Lower leg skin (tissue), 3 donors: ENCODE measurements around the gene ZNF592.

ENCODE experiments used
- POLR2A ChIP-seq, 2 donors: fragments of 450-650 bp; IDR thresholded peaks; one replicate each; pipeline ENCODE4 v1.6.1; 2016 to 2017; ENCODE audit warnings: antibody characterized with exemption in 2 of 2, mild to moderate bottlenecking in 1 of 2, moderate library complexity in 1 of 2
- TF ChIP-seq, protein P1 (sequence below), 3 donors: fragments of 450-650 bp; IDR thresholded peaks; one replicate each; pipeline ENCODE4 v1.5.1; 2016; ENCODE audit warnings: antibody characterized with exemption in 3 of 3, mild to moderate bottlenecking in 3 of 3, moderate library complexity in 2 of 3

DNA sequence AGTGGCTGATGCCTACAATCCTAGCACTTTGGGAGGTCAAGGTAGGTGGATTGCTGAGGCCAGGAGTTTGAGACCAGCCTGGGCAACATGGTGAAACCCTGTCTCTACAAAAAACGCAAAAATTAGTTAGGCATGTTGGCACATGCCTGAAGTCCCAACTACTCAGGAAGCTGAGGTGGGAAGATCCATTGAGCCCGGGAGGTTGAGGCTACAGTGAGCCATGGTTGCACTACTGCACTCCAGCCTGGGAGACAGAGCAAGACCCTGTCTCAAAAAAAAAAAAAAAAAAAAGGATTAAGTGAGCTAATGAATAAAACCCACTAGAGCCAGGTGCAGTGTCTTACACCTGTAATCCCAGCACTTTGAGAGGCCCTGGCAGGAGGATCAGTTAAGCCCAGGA lies 25.8 kb upstream of the ZNF592 start:
- no peak for TF ChIP-seq POLR2A (IDR thresholded peaks at IDR 0.05)
- TF ChIP-seq, protein P1, sequence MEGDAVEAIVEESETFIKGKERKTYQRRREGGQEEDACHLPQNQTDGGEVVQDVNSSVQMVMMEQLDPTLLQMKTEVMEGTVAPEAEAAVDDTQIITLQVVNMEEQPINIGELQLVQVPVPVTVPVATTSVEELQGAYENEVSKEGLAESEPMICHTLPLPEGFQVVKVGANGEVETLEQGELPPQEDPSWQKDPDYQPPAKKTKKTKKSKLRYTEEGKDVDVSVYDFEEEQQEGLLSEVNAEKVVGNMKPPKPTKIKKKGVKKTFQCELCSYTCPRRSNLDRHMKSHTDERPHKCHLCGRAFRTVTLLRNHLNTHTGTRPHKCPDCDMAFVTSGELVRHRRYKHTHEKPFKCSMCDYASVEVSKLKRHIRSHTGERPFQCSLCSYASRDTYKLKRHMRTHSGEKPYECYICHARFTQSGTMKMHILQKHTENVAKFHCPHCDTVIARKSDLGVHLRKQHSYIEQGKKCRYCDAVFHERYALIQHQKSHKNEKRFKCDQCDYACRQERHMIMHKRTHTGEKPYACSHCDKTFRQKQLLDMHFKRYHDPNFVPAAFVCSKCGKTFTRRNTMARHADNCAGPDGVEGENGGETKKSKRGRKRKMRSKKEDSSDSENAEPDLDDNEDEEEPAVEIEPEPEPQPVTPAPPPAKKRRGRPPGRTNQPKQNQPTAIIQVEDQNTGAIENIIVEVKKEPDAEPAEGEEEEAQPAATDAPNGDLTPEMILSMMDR (IDR thresholded peaks at IDR 0.05), result no peak
